IPS-15b (cell line): ENCODE results near the gene MRPL21.

ENCODE experiments used
- H3K27me3 ChIP-seq: one replicate; pipeline ENCODE4 v1.6.1; 2013; ENCODE audit warnings: low read length; ENCODE audit not compliant: control insufficient read depth, insufficient read depth
- H3K36me3 ChIP-seq: one replicate; pipeline ENCODE4 v1.6.1; 2013; ENCODE audit warnings: low read length; ENCODE audit not compliant: control insufficient read depth, insufficient read depth
- H3K4me1 ChIP-seq: one replicate; pipeline ENCODE4 v1.6.1; 2013; ENCODE audit warnings: mild to moderate bottlenecking, low read length; ENCODE audit not compliant: control insufficient read depth, insufficient read depth
- H3K4me3 ChIP-seq: one replicate; pipeline ENCODE4 v1.5.1; 2013; ENCODE audit warnings: low read depth, low read length
- H3K9ac ChIP-seq: one replicate; pipeline ENCODE4 v1.6.1; 2013; ENCODE audit warnings: low read depth, mild to moderate bottlenecking, low read length
- H3K9me3 ChIP-seq: one replicate; pipeline ENCODE4 v1.6.1; 2013; ENCODE audit warnings: mild to moderate bottlenecking, low read length; ENCODE audit not compliant: control insufficient read depth, insufficient read depth

Gene MRPL21

GRCh38 chr11:68842427-68843051, 61.1 kb downstream of the MRPL21 start:
- Histone ChIP-seq H3K9ac (no peak overlapping the region), H3K4me1 (peaks cover 15% of the 10 kb centered on the region), H3K9me3 (no peaks in the 10 kb centered on the region), H3K27me3 (peaks cover 16% of the 10 kb centered on the region), H3K4me3 (peak overlapping the region; percentile 59), H3K36me3 (no peaks in the 10 kb centered on the region)

- Histone ChIP-seq H3K9me3 (no peaks in the 10 kb centered on the region), H3K4me1 (peaks cover 15% of the 10 kb centered on the region), H3K27me3 (peaks cover 16% of the 10 kb centered on the region), H3K9ac (peak within 1 kb of the TSS; percentile 37), H3K36me3 (no peaks in the 10 kb centered on the region), H3K4me3 (peak within 1 kb of the TSS; percentile 80)
Observed at GRCh38 chr11:68841718-68842426, 61.8 kb downstream of the MRPL21 start, which contains the start of gene CPT1A. Gene CPT1A (minus strand): TSS chr11:68841916. CDS start chr11:68815474, 26,442 bp downstream.
